22Rv1 (cell line): ENCODE measurements around the gene VPS11.

Experiments
- CTCF ChIP-seq: fragments of 450-650 bp; IDR thresholded peaks from 2 replicates; pipeline ENCODE4 v1.5.1; 2017; ENCODE audit warnings: mild to moderate bottlenecking
- ZFX ChIP-seq: fragments of 450-650 bp; IDR thresholded peaks from 2 replicates; pipeline ENCODE4 v1.6.1; 2017; ENCODE audit warnings: antibody characterized with exemption, borderline replicate concordance

- no peak for TF ChIP-seq CTCF
- TF ChIP-seq ZFX = no peak
These were observed 43.1 kb upstream of the VPS11 start for GRCh38 chr11:119024430-119025098.
